Stimulated activated CD8-positive, alpha-beta memory T cell treated with anti-CD3 and anti-CD28 coated beads, Interleukin-4, amount 100 ng/mL, for 1 hour (primary cell): Measurements from ENCODE around the gene PLXNB2.
"Not testable (repeated sequence)": the region's sequence is repeated elsewhere in the genome, so short reads cannot be mapped to it uniquely, and the experiment has no call there.

Experiments used
- DNase-seq, 2 donors: peaks; one replicate each; pipeline ENCODE4 v3.0.0-alpha.2; 2020; ENCODE audit warnings: low read depth in 2 of 2, low spot score in 1 of 2

The PLXNB2 gene

DNA sequence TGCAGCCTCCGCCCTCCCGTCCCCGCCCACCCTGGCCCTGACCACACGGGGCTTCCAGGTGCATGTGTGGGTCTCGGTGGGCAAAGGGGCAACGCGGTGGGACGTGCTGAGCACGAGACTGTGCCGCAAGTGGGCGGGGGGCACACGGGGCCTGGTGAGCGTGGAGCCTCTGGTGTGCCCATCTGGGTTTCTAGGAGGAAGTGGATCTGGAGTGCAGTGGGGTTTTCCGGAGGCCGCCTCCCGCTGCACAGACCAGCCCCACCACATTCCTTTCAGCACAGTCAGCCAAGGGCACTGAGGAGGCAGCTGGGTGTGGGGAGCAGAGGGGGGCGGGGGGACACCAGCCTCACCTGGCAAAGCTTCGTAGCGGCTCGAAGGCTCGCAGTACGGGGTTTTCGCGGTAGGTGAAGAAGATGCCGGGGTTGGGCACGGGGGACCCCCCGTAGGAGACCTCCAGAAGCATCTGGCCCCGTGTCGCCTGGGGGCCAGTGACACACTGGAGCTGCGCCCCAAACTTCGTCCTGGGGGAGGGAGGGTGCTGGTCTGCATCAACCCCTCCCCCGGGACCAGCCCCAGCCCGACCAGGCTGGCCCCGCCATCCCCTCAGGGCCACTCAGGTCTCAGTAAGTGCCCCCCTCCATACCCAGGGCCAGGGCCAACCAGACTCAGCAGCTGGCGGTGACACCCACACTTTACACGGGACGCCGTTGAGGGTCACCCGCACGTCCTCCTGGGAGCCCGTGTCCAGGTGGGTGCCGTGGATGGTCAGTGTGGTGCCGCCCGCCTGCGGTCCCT is 24.9 kb downstream of the PLXNB2 start:
- DNase-seq = no peak

DNA sequence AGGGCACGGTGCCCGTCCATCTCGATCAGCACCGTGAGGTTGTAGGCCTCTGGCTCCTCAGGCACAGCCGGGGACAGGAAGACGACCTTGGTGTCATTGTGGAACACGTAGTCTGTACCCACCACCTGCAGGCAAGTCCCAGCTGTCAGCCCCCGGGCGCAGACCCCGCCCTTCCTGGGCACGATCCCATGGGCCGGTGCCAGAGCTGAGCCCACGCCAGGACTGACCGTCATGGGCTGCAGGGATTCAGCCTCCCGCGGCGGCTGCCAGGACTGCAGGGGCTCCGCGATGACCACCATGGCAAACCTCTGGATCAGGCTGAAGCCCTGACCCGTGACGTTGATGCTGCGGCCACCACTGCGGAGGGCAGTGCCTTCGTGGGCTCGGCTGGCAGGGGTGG is 25.5 kb downstream of the PLXNB2 start:
- DNase-seq = no peak

DNA sequence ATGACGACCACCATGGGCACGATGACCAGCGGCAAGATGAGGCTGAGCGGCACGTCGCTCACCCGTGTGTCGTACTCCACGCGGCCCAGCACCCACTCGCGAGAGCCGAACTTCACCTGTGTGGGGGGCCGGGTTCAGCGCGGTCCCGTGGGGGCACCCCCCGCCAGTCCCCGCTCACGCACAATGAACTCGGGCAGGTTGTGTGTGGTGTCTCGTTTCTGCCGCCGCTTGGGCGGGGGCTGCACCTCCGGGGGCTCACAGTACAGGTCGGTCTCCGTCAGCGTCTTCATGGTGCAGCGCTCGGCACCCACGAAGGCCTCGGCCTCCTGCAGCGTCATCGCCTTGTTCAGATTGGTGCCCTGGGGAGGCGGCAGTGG is 26.1 kb downstream of the PLXNB2 start:
- no peak for DNase-seq

DNA sequence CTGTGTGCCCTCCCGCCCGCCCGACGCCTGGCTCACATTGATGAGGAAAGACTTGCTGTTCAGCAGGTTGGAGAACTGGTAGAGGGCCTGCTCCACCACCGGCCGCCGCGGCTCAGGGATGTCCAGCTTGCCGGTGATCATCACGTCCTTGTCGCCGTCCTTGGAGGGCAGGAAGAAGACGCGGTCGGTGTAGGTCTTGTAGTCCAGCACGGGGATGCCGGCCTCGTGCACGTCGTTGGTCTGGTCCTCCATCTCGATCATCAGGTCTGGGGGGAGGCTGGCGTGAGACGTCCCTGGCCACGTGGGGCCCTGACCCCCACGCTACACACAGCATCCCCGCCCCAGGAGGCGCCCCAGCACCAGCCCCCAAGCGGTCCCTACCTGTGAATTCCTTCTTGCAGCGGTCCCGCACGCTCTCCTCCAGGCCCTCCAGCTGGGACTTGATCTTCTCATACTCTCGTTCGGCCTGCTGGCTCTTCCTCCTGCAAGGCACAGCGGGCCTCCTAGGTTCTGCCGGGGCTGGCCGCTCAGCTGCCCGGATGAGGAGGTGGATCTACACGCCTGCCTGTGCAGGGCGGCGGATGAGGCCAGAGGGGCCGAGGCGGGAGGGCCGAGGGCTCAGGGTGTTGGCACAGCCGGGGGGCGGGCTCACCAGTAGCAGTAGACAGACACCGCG is 26.6 kb downstream of the PLXNB2 start:
- no peak for DNase-seq

DNA sequence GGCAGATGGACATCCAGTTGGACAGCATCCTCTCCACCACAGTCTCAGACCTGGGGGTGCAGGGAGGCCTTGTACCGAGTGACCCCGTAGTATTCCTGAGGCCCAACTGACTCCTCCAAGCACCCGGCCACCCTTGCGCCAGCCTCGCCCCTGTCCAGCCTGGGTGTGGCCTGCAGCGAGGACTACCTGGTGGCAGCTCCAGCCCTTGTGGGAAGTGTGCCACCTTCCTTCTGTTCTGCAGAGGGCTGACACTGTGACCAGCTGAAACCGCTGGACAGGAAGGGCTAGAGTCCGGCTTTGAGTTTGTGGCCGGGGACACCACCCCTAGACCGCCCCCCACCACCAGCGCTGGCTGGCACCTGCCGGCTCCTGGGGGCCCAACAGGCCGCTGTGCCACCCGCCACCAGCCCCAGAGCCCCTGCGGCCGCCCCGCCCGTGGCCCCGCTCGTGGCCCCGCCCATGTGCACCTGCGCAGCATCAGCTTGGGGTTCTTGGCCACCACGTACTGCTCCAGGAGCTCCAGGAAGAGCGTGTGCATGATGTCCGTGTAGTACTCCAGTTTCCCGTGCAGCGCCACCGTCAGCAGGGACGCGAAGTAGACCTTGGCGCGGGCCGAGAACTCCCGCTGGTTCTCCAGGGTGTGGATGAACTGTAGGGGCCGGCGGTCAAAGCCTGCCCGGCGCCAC is 27.3 kb downstream of the PLXNB2 start:
- DNase-seq = no peak

DNA sequence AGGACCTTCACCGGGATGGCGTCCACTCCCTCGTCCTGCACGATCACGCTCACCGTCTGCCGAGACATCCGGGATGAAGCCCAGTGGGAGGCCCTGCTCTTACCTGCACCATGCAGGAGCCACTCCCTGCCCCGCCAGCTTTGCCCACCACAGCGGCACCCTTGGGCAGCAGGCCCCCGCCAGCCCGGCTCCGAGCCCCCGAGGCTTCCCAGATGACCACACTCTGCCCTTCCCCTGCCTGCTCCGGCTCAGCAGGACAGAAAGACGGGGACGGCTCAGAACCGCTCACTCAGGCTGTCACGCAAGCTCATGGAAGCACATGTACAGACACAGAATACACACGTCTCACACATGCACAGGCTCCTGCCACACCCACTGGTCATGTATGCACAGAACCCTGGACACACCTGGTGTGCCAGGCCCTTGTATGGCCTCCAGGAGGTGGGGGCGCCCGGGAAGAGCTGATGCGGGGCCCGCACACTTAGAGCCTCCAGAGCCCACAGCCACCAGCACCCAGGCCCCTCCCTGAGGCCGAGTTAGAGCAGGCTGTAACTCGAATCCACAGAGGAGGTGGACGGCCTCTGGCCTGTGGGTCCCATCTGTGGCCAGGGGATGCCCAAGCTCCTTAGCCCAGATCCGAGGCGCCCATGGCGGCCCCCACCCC is 28.4 kb downstream of the PLXNB2 start:
- DNase-seq = no peak

DNA sequence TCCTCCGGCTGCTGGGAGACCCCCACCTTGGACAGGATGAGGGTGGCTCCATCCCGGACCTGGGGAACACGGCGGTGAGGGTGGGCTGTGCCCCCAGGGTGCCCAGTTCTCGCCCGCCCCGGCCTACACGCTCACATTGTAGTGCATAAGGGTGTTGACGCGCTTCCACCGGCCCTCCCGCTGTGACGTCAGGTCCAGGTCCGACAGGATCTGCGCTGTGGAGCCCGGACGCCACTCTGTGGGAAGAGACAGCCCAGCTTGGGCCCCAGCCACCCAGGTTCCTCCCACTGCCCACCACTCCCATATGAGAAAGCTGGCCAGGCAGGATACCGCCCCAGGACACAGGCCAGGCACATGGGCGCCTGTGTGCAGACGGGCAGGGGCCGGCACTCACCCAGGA is 29.0 kb downstream of the PLXNB2 start:
- no peak for DNase-seq

DNA sequence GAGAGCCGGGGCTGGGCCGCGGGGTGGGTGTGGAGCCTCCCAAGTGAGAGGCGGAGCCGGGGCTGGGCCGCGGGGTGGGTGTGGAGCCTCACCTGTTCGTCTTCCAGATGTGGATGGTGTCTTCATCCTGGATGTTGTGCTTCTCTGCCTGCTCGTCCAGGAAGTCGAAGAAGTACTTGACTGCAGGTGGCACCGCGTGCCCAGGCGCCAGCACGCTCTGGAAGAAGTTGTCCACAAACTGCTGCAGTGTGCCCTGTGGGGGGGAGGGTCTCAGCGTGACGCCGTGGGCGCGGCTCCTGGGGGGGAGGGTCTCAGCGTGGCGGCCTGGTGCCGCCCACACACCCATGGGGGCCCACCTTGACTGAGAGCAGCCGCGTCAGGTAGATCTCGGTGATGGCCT is 29.7 kb downstream of the PLXNB2 start:
- DNase-seq = no peak

DNA sequence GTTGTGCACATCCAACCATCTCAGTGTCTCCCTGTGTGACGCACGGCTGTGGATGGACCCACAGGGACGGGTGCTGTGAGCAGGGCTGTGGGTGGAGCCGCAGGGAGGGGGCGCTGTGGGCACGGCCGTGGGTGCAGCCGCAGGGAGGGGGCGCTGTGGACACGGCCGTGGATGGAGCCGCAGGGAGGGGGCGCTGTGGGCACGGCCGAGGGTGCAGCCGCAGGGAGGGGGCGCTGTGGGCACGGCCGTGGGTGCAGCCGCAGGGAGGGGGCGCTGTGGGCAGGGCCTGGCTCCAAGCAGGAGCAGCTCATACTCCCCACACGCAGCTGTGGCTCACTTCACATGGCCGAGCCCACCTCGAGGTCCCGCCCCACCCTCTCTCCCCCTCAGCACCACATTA is 31.3 kb downstream of the PLXNB2 start:
- DNase-seq = peak in 1 of 2 donors; percentile 12

DNA sequence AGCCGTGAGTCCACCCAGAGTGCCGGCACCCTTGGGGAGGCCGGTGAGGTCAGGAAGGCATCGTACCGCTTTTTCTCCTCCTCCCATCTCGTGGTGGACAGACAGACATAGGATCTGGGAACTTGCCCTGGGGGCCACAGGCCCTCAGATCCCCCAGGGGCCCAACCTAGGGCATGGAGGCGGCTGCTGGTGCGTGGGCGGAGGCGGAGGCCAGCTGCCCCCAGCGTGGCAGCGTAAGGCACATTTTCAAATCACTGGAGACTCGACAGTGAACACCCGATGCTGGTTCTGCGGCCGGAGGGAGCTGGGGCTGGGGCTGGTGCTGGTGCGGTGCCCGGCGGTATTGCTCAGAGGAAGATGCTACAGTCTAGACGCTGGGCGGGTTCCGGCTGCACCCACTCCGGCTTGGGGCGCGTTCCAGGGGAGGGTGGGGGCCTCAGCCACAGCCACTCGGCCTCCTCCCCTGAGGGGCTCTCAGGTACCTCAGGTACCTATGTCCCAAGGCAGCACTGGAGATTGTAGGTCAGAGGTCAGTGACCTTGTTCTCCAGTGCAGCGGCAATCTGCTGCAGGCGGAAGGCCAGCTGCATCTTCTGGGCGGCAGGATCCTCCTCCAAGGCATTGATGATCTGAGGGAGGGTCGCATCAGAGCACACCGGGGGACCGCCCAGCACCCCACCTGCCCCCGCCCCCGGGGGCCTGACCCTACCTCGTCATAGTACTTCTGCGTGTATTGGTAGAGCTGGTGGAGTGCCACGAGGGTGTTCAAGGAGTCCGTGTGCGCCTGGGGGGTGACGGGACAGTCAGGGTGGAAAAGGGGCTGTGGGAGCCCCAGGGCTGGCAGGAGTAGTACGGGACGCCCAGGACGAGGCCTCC is 32.0 kb downstream of the PLXNB2 start:
- DNase-seq = no peak

DNA sequence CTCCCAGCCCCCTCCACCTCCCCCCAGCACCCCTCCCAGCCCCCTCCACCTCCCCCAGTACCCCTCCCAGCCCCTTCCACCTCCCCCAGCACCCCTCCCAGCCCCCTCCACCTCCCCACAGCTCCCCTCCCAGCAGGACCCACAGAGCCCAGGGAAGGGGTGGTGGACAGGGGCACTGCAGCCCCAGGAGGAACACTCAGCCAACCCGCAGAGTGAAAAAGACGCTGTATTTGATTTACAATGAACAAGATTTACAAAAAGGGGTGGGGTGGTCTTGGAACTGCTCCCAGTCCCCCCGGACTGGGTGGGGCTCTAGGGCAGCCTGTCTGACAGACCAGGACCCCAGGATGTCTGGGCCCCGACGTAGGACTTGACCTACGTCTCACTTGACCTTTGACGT is 32.7 kb downstream of the PLXNB2 start:
- no peak for DNase-seq

DNA sequence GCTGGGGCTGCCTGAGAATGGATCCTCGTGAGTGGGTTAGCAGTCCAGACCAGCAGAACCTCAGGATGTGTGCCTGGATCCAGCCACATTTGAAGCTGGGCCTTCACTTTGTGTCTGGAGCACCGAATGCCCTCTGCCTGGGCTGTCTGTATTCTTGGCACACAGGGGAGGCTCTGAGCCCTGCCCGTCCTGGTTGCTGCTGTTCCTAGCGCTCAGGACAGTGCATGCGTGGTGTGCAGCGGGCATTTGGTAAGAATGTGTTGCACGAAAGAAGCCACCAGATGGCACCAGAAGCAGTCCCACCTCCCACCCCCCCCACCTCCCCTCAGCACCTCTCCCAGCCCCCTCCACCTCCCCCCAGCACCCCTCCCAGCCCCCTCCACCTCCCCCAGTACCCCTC is 33.1 kb downstream of the PLXNB2 start:
- DNase-seq = peak in 1 of 2 donors; percentile 17

DNA sequence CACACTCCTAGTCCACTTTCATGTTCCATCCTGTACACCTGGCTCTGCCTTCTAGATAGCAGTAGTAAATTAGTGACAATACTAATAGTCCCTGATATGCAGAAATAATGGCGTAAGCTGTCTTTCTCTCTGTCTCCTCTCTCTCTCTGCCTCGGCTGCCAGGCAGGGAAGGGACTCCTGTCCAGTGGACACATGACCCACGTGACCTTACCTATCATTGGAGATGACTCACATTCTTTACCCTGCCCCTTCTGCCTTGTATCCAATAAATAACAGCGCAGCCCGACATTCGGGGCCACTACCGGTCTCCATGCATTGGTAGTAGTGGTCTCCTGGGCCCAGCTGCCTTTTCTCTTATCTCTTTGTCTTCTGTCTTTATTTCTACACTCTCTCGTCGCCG is 33.7 kb downstream of the PLXNB2 start:
- DNase-seq = not testable (repeated sequence)

DNA sequence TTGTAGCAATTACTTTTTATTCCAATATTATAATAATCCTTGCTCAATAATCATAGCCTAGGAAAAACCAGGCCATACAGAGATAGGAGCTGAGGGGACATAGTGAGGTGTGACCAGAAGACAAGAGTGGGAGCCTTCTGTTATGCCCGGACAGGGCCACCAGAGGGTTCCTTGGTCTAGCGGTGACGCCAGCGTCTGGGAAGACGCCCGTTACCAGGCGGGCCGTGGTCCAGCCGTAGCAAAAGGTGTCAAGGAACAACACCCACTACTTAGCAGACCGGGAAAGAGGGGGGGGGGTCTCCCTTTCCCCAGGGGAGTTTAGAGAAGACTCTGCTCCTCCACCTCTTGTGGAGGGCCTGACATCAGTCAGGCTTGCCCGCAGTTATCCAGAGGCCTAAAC is 34.1 kb downstream of the PLXNB2 start:
- DNase-seq = not testable (repeated sequence)

DNA sequence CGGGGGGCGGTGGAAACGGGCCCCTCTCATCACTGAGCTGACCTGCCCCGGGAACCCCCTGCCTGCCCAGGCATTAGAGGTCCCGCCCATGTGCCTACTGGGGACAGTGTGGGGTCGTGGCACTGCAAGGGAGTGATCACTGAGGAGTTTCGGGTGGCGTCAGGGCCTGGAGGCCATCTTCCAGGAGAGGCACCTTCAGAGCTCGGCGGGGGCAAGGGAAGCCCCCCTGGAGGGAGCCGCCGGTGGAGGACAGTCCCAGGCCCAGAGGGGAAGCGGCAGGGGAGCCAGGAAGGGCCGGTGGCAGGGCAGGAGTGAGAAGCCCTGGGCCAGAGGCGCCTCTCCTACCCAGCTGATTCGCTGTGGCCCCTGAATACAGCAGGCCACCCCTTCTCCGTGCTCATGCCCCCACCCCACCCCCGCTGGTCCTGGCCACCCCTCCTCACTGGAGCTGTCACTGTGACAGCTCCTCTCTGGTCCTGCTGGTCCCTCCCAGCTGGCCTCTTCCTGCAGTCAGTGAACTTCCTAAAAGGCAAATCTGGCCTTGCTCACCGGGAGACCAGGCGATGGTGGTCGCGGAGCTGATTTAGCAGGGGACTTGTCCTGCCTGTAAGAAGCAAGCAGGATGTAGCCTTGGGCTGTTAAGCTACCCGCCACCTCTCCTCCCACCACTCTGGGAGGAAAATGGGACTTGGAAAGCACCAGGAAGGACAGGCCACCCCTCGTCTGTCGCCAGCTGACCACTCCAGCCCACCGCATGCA is 35.2 kb downstream of the PLXNB2 start:
- DNase-seq = no peak

DNA sequence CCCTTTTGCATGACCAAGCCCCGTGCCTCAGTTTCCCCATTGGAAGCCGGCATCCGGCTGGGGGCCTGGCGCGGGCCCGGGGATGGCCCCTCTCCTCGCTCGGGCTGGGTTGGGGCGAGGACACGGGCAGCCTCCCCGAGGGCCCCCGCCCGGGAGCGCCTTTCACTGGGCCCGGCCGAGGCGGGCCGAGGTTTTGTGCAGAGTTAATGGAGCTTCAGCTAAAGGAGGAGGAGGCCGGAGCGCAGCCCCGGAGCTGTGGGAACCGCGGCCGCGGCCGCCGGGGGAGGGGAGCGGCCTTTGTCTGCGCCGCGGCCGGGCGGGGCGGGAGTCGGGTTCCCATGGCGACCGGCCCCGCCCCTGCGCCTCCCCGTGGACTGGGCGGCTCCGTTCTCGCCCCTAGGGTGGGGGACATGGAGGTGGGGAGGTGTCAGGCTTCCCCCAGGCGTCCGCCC is 35.9 kb downstream of the PLXNB2 start:
- peak in 1 of 2 donors; percentile 28 for DNase-seq

DNA sequence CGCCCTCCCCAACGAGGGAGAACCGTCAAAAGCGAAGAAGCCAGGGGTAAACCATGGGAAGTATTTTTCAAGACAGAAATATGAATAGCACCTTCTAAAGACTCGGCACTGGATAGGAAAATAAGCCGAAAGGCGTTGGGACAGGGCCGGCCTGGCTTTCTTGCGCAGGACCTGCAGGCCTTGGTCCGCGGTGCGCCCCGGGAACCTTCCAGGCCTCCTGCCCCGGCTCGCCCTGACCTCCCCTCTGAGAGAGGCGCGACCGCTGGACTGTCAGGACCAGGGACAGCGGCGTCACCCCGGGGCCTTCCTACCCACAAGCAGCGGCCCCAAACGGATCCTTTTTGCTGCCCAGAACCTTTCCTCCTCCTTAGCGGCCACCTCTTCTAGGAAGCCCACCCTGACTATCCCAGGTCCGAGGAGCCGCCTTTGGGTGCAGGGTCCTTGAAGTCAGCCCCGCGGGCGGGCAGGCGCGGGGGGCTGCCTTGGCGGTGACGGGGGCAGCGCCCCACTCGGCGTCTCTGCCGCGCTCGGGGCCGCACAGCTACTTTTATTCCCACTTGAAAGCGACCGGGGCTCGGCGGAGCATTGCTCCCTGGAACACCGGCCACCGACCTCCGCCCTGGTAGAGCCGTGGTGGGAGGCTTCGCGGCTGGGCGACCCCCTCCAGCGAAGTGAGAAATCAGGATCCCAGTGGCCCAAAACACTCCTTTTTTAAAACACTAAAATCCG is 36.6 kb downstream of the PLXNB2 start:
- DNase-seq = peak in 1 of 2 donors; percentile 46

DNA sequence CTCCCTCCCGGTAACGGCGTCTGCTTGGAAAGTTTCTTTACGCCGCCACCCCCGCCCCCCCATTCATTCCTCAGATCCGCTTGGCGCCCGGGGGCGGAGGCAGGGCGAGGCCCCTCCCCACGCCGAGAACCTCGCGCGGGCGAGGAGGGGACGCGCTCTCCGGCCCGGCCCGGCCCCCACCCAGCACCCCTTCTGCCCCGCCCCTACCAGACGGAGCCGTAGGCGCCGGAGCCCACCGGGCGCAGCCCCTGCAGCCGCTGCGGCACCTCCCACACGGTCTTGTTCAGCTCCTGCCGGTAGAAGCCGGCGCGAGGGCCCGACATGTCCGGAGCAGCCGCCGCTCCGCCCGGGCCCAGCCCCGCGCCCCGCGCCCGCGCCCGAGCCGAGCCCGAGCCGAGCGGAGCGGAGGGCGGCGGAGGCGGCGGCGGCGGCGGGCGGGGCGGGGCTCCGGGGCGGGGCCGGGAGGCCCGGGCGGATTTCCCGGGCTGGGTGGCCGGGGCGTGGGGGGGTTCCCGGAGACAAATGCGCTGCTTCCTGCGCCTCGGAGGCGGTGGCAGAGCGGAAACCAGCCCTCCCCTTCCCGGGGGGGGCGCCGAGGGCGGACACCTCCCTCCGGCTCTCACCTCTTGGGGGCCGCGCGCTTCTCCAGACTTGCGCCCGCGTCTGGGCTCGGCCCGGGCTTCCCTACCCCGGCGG is 37.3 kb downstream of the PLXNB2 start, which contains the start of gene MAPK11:
Gene MAPK11 (minus strand): TSS at position 411 of the 696 bp plus-strand sequence. CDS start 88 bp downstream, at position 323.
- peak in 1 of 2 donors; percentile 47 for DNase-seq
